Adrenal gland (tissue), 5 donors: Measurements from ENCODE around the gene PML.

ENCODE experiments used
- CTCF ChIP-seq, 6 experiments: fragments of 450-650 bp in 4 of 6; fragments of 200-600 bp in 2 of 6; sonication (generic) in 1 of 6; IDR thresholded peaks; 1 replicate in 5 of 6; 2 replicates in 1 of 6; pipeline versions ENCODE4 v1.5.1 to v1.8.0; 2016 to 2021; ENCODE audit warnings: antibody characterized with exemption in 6 of 6, mild to moderate bottlenecking in 2 of 6, moderate library complexity in 1 of 6
- POLR2A ChIP-seq, 2 donors: fragments of 450-650 bp; IDR thresholded peaks; one replicate each; pipeline ENCODE4 v1.6.1; 2017; ENCODE audit warnings: antibody characterized with exemption in 2 of 2, mild to moderate bottlenecking in 2 of 2, moderate library complexity in 1 of 2
- donor health status: DM: no; HTN: no; CAD: no.

- no peak for TF ChIP-seq CTCF (IDR thresholded peaks at IDR 0.05)
- TF ChIP-seq POLR2A (IDR thresholded peaks at IDR 0.05): no peak
Observed at GRCh38 chr15:73946046-73946721, 48.3 kb upstream of the PML start.
